Amniotic epithelial cell (primary cell): ENCODE results near the gene U2SURP.

Experiments
- DNase-seq: peaks from one replicate; pipeline ENCODE4 v3.0.0-alpha.2; 2010; ENCODE audit warnings: low read depth

The U2SURP gene

GRCh38 chr3:143001369-143002082 lies at the start of gene U2SURP:
Gene U2SURP (plus strand): TSS chr3:143001570. CDS start chr3:143001629, 59 bp downstream.
- peak; percentile 98 for DNase-seq

- DNase-seq, result no peak
These were observed 49.6 kb upstream of the U2SURP start for GRCh38 chr3:142951794-142952193.

- DNase-seq, result no peak
These were observed 48.8 kb upstream of the U2SURP start for GRCh38 chr3:142952272-142953193.

GRCh38 chr3:142953443-142953842 lies 47.9 kb upstream of the U2SURP start:
- no peak for DNase-seq

- peak; percentile 35 for DNase-seq
These were observed 42.7 kb upstream of the U2SURP start for GRCh38 chr3:142958707-142959106.

- no peak for DNase-seq
These were observed 41.0 kb upstream of the U2SURP start for GRCh38 chr3:142960322-142960850.

GRCh38 chr3:142961539-142961938 lies 39.8 kb upstream of the U2SURP start:
- no peak for DNase-seq

- no peak for DNase-seq
These were observed 39.2 kb upstream of the U2SURP start for GRCh38 chr3:142962175-142962519.

GRCh38 chr3:142962520-142963233 lies 38.7 kb upstream of the U2SURP start:
- no peak for DNase-seq

GRCh38 chr3:142963234-142963515 lies 38.2 kb upstream of the U2SURP start:
- no peak for DNase-seq

- no peak for DNase-seq
These were observed 37.6 kb upstream of the U2SURP start, which contains the start of gene PAQR9 for GRCh38 chr3:142963516-142964448. Gene PAQR9 (minus strand): TSS chr3:142963674. CDS start chr3:142963336, 338 bp downstream.

GRCh38 chr3:142965581-142965980 lies 35.8 kb upstream of the U2SURP start:
- DNase-seq, result no peak

- DNase-seq, result no peak
These were observed 34.6 kb upstream of the U2SURP start for GRCh38 chr3:142966808-142967207.

- DNase-seq, result no peak
These were observed 32.9 kb upstream of the U2SURP start for GRCh38 chr3:142968319-142969025.

GRCh38 chr3:142971431-142971830 lies 29.9 kb upstream of the U2SURP start:
- DNase-seq, result no peak

GRCh38 chr3:142972092-142972753 lies 29.1 kb upstream of the U2SURP start:
- DNase-seq, result no peak

- no peak for DNase-seq
These were observed 28.0 kb upstream of the U2SURP start for GRCh38 chr3:142973217-142974009.

- no peak for DNase-seq
These were observed 25.9 kb upstream of the U2SURP start for GRCh38 chr3:142975316-142975995.
